Heart left ventricle (tissue), 16 donors: ENCODE data around the gene PRKCB. TPM values are rescaled to one million over a fixed set of nuclear protein-coding genes. Genes with fewer than 3 reads are reported as not detected.

Source experiments
- ATAC-seq, 4 donors: fragments of 200-7000 bp; cut with Tn5 transposase; one replicate each; pipeline ENCODE4 v1.9.1; 2020 to 2022; ENCODE audit warnings: moderate library complexity in 4 of 4, mild to moderate bottlenecking in 3 of 4, moderate number of reproducible peaks in 1 of 4
- DNase-seq, 5 donors: peaks; one replicate each; pipeline ENCODE4 v3.0.0-alpha.2; 2020
- H3K27ac ChIP-seq, 12 donors: fragments of 200-600 bp; sonication (generic) in 4 of 12; one replicate each; pipeline versions ENCODE4 v1.5.0 to v1.8.0; 2016 to 2022; ENCODE audit warnings: mild to moderate bottlenecking in 2 of 12
- H3K27me3 ChIP-seq, 9 donors: fragments of 200-600 bp; sonication (generic) in 2 of 9; one replicate each; pipeline versions ENCODE4 v1.5.1 to v1.8.0; 2016 to 2022; ENCODE audit warnings: mild to moderate bottlenecking in 3 of 9
- H3K36me3 ChIP-seq, 9 donors: fragments of 200-600 bp; sonication (generic) in 2 of 9; one replicate each; pipeline versions ENCODE4 v1.5.0 to v1.8.0; 2018 to 2022; ENCODE audit warnings: mild to moderate bottlenecking in 2 of 9
- H3K4me1 ChIP-seq, 12 donors: fragments of 200-600 bp; sonication (generic) in 4 of 12; one replicate each; pipeline versions ENCODE4 v1.5.0 to v1.8.0; 2016 to 2022; ENCODE audit warnings: mild to moderate bottlenecking in 3 of 12
- H3K4me3 ChIP-seq, 12 donors: fragments of 200-600 bp; sonication (generic) in 4 of 12; one replicate each; pipeline versions ENCODE4 v1.5.0 to v1.8.0; 2017 to 2022; ENCODE audit warnings: mild to moderate bottlenecking in 9 of 12, moderate library complexity in 4 of 12
- H3K9me3 ChIP-seq, 12 donors: fragments of 200-600 bp; sonication (generic) in 4 of 12; one replicate each; pipeline versions ENCODE4 v1.5.0 to v1.8.0; 2016 to 2022; ENCODE audit warnings: mild to moderate bottlenecking in 1 of 12
- POLR2A ChIP-seq, 2 donors: fragments of 450-650 bp; IDR thresholded peaks; one replicate each; pipeline ENCODE4 v1.6.1; 2017; ENCODE audit warnings: antibody characterized with exemption in 2 of 2, mild to moderate bottlenecking in 2 of 2, moderate library complexity in 2 of 2
- WGBS, 4 donors: extraction: QIAGEN DNeasy Blood & Tissue Kit in 2 of 4; methylation state at CpG; one replicate each; pipeline versions ENCODE4 v1.1.5 to v1.1.7; 2013 to 2018; 5-methylcytosine and 5-hydroxymethylcytosine counted together
- intact Hi-C, 10 donors: fragments of 100-400 bp; cut with DNase I; formaldehyde crosslinking; loops; one replicate each; pipeline versions ENCODE4 v1.11.1 to v1.14.2; 2022
- polyA plus RNA-seq, 2 donors: library from polyadenylated mRNA; stranded (reverse); fragments of 200-250 nt; gene quantifications; one replicate each; pipeline ENCODE4 v1.2.3, GENCODE V29; 2013
- total RNA-seq, 9 donors: library from RNA; depleted of rRNA in 2 of 9; stranded (reverse); fragments of >200 nt in 2 of 9; fragmentation: NEBNext Ultra II Directional in 3 of 9; extraction: Animal tissue kit (Norgen Biotek cat#: 25700) in 3 of 9; gene quantifications; one replicate each; pipeline versions ENCODE4 v1.1.0 to v1.2.4, GENCODE V29; 2016 to 2023
- TF ChIP-seq, protein P1 (sequence below), 12 donors: fragments of 200-600 bp; sonication (generic) in 4 of 12; IDR thresholded peaks; one replicate each; pipeline versions ENCODE4 v1.5.0 to v1.8.0; 2018 to 2022; ENCODE audit warnings: antibody characterized with exemption in 12 of 12, mild to moderate bottlenecking in 5 of 12
- donor health status: ischemic (EF 13 %, LVEDD 7.1; RV severe dilation, severe dysfunction).
- donor health status: healthy with polysubstance abuse.
- donor health status: DM: no; HTN: yes; CAD: no.
- donor health status: DM: no; HTN: no; CAD: no.
- donor health status: ischemic (EF 25% LVEDD 6.9; RV normal size, moderate dysfunction).
- donor health status: ischemic (EF 25% LVEDD 5.7; RV mildly dilated, moderate dysfunction).
- donor health status: healthy.
- donor health status: DM: yes; HTN: yes; CAD: no.
- donor health status: ischemic (EF 35%, LVEDD 5.7; RV mildly dilated, moderate dysfunction).
- donor health status: nonischemic (EF 11% LVEDD 7.7; RV severe dilation, severe dysfunction).
- donor health status: DM: yes; HTN: yes; CAD: no.
- donor health status: PGD.
- donor health status: ischemic (EF 29% LVEDD 5.4; RV normal size, mild dysfunction).
- donor health status: nonischemic (EF 23%, LVEDD 6.1; RV moderate dilation, normal function).

The PRKCB gene
- total and polyA plus RNA-seq, 11 donors, result 0.30 to 18.4 (median 1.7) TPM

- no peak overlapping the region for H3K4me3 ChIP-seq
- no peaks in the 10 kb centered on the region for H3K36me3 ChIP-seq
- H3K27me3 ChIP-seq, result peaks cover 0 to 5% (median 0%) of the 10 kb centered on the region in 9 donors
- TF ChIP-seq, protein P1, sequence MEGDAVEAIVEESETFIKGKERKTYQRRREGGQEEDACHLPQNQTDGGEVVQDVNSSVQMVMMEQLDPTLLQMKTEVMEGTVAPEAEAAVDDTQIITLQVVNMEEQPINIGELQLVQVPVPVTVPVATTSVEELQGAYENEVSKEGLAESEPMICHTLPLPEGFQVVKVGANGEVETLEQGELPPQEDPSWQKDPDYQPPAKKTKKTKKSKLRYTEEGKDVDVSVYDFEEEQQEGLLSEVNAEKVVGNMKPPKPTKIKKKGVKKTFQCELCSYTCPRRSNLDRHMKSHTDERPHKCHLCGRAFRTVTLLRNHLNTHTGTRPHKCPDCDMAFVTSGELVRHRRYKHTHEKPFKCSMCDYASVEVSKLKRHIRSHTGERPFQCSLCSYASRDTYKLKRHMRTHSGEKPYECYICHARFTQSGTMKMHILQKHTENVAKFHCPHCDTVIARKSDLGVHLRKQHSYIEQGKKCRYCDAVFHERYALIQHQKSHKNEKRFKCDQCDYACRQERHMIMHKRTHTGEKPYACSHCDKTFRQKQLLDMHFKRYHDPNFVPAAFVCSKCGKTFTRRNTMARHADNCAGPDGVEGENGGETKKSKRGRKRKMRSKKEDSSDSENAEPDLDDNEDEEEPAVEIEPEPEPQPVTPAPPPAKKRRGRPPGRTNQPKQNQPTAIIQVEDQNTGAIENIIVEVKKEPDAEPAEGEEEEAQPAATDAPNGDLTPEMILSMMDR (IDR thresholded peaks at IDR 0.05), result no peak
- TF ChIP-seq POLR2A (IDR thresholded peaks at IDR 0.05), result no peak
- peaks cover 0 to 22% (median 0%) of the 10 kb centered on the region in 12 donors for H3K4me1 ChIP-seq
- DNase-seq, result no peak
- ATAC-seq, result no peak
- intact Hi-C loops, result loop anchor here in 1 of 10 donors (10.0 kb wide), 1 partner anchor 76 kb away; no protein-coding TSS in a partner anchor
- H3K27ac ChIP-seq, result no peak overlapping the region
- WGBS, 4 donors, result 65 to 68% (median 66%) methylated on average over 7 of the region's 7 CpGs
- no peaks in the 10 kb centered on the region for H3K9me3 ChIP-seq
Observed at GRCh38 chr16:23900480-23901177, 64.8 kb downstream of the PRKCB start.

DNA sequence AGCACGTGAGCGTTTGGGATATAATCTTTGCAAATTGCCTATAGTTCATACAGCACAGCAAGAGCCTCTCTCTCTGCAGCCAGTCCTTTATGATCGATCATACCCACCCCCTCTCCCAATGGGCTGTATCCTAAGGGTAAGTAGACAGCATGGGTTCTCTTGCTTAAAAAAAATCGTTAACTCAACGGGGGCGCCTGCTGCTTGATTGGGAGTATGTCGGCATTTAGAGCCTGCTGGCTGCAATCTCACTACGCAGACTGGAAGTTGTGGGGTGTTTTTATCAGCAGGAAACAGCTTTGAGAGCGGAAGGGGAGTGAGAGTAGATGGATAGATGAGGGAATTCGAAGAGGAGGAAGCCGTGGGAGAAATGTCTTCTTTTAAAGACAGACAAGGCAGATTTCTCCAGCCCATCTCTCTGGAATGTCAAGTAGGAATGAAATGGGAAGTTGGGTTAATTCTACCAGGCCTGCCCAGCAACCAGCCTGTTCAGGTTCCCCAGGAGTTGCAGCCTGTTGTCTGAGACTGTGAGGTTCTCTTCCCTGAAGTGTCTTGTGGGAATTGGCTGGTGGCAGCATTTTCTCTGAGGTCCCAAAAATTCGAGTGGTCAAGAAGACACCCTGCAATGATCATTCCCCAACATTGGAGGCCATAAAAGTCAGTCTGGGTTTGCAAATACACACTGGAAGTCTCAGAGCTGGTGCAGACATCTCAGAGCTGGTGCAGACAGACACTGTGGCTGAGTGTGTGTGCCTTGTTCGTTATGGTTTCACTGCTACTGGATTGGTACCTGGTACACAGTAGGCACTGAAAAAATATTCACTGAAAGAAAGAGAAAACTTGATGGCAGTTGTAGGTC lies 65.6 kb downstream of the PRKCB start:
- Histone ChIP-seq H3K4me3 (no peak overlapping the region), H3K27ac (no peak overlapping the region), H3K27me3 (peaks cover 0 to 5% (median 0%) of the 10 kb centered on the region in 9 donors), H3K4me1 (peaks cover 0 to 22% (median 0%) of the 10 kb centered on the region in 12 donors), H3K9me3 (no peaks in the 10 kb centered on the region), H3K36me3 (no peaks in the 10 kb centered on the region)
- DNase-seq (no peak), ATAC-seq (no peak)
- TF ChIP-seq POLR2A (IDR thresholded peaks at IDR 0.05), result no peak
- TF ChIP-seq, protein P1 (IDR thresholded peaks at IDR 0.05), result no peak
- WGBS, 4 donors, result 11 to 19% (median 17%) methylated on average over 13 of the region's 13 CpGs
- intact Hi-C loops, result loop anchor here in 1 of 10 donors (10.0 kb wide), 1 partner anchor 77 kb away; no protein-coding TSS in a partner anchor

DNA sequence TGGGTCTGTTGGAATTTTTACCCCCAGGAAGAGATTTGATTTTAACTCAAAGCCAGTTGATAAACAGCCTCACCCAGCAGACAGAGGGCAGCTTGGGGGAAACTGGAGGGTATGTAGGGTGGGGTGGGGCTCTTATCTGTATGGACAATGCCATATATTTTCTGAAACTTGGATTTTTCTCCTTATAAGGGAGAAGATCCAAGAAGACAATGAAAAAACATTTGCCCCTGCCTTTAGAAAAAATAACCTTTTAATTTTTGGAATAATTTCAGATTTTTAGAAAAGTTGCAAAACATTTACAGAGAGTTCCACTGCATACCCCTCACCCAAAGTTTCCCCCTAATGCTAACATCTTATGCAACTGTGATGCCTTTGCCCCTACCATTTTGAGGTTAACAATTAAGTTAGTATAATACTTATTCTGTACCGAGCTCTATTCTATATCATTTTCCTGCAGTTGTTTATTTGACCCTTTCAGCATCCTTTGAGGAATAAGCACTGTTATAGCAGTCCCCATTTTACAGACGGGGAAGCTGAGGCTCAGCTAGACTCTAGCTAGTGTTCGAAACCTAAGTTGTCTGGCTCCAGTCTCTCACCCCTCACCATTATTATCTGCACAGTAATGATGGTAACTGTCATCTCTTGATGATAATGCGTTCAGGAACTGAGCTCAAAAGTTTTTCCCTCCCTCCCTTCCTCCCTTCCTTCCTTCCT lies 66.4 kb downstream of the PRKCB start:
- Histone ChIP-seq H3K9me3 (no peaks in the 10 kb centered on the region), H3K27ac (no peak overlapping the region), H3K36me3 (no peaks in the 10 kb centered on the region), H3K27me3 (peaks cover 0 to 5% (median 0%) of the 10 kb centered on the region in 9 donors), H3K4me3 (no peak overlapping the region), H3K4me1 (peaks cover 0 to 19% (median 0%) of the 10 kb centered on the region in 12 donors)
- WGBS, 4 donors, result 75 to 80% (median 78%) methylated on average over 4 of the region's 4 CpGs
- DNase-seq (no peak), ATAC-seq (no peak)
- TF ChIP-seq, protein P1 (IDR thresholded peaks at IDR 0.05), result no peak
- no peak for TF ChIP-seq POLR2A (IDR thresholded peaks at IDR 0.05)
- intact Hi-C loops, result loop anchor here in 1 of 10 donors (10.0 kb wide), 1 partner anchor 77 kb away; no protein-coding TSS in a partner anchor
